Measurements from ENCODE around the gene RAI1.

The RAI1 gene

DNA sequence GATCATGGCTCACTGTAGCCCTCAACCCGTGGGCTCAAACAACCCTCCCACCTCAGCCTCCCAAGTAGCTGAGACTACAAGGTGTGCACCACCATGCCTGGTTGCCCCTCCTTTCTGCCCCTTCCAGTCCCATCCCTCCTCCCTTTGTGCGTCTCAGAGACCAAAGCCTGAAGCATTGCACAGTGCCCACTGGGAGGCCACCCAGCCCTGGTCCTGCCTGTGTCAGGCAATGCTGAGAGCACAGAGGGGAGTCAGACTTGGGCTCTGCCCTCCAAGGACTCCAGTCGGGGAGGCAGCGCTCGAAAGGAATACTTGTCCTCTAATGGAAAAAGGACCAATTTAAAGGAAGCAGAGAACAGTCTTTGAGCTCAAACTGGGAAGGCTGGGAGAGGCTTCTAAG, 20.4 kb downstream of the RAI1 start:
- H3K4me3 ChIP-seq (ENCODE audit: low read depth, low read length): no peak overlapping the region
- TF ChIP-seq, protein P1, sequence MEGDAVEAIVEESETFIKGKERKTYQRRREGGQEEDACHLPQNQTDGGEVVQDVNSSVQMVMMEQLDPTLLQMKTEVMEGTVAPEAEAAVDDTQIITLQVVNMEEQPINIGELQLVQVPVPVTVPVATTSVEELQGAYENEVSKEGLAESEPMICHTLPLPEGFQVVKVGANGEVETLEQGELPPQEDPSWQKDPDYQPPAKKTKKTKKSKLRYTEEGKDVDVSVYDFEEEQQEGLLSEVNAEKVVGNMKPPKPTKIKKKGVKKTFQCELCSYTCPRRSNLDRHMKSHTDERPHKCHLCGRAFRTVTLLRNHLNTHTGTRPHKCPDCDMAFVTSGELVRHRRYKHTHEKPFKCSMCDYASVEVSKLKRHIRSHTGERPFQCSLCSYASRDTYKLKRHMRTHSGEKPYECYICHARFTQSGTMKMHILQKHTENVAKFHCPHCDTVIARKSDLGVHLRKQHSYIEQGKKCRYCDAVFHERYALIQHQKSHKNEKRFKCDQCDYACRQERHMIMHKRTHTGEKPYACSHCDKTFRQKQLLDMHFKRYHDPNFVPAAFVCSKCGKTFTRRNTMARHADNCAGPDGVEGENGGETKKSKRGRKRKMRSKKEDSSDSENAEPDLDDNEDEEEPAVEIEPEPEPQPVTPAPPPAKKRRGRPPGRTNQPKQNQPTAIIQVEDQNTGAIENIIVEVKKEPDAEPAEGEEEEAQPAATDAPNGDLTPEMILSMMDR (IDR thresholded peaks at IDR 0.05; ENCODE audit: insufficient read depth, low read depth, low read length, missing control alignments): no peak

DNA sequence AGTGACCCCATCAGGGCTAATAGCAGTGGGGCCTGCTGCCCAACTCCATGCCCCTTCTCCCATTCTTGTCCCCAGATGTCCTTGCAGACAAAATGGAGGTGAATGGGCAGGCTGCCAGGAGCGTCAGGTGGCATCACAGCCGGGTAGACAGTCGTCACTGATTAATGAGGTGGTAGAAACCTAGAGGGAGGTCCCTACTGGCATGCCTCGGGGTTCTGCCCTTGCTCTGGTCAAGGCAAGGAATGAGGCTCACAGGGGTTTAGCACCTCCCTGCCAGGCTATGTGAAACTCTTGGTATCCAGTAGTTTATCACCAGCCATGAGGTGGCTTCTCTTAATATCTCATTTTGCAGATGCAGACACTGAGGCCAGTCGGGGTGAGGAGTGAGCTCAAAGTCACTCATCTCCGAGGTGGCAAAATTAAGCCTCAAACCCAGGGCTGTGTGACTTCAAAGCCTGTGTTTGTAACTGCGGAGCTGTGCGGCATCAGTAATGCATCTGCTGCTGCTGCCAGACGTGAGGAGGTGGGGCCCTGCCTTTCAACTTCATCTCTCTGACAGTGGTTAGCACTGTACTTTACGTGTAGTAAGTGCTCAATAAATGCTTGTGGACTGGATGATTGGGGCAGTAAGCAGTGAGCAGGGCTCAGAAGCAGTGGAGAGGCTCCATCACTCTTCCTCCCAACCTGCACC, 21.3 kb downstream of the RAI1 start:
- H3K4me3 ChIP-seq (ENCODE audit: low read depth, low read length): no peak overlapping the region
- TF ChIP-seq, protein P1 (IDR thresholded peaks at IDR 0.05; ENCODE audit: insufficient read depth, low read depth, low read length, missing control alignments): no peak
- no peak for DNase-seq (ENCODE audit: low read depth)

More for the DNA sequence above, 20.4 kb downstream of the RAI1 start:
- DNase-seq (ENCODE audit: low read depth): no peak

DNA sequence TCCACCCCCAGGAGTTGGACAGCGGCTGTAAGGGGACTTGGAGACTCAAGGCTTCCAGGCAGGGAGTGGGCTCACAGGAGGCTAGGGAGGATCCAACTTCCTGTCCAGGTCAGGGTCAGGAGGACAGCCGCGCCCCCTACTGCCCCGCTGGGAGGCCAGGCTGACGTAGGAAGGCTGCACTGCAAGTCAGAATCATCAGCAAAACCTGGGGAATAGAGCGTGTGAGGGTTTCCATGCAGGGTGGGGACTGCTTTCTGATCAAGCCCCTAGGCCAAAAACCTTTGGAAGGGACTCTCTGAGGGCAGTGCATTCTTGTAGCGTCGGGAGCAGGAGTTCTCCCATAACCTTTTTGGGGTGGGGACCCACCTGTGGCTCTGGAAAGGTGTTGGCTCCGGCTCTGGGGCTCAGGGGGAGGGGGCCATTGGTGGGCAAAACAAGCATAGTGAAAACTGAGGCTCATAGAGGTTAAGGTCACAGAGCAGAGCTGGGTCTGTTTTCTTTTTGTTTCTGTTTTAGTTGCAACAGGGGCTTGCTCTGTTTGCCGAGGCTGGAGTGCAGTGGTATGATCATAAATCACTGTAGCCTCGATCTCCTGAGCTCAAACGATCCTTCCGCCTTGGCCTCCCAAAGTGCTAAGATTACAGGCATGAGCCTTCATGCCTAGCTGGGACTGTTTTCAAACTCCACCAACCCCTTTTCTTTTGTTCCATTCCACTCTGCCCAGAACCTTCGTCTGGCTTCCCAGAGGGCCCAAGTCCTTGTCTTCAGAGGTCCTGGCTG, 22.1 kb downstream of the RAI1 start:
- DNase-seq (ENCODE audit: low read depth): no peak
- H3K4me3 ChIP-seq (ENCODE audit: low read depth, low read length): no peak overlapping the region
- TF ChIP-seq, protein P1 (IDR thresholded peaks at IDR 0.05; ENCODE audit: insufficient read depth, low read depth, low read length, missing control alignments): no peak

DNA sequence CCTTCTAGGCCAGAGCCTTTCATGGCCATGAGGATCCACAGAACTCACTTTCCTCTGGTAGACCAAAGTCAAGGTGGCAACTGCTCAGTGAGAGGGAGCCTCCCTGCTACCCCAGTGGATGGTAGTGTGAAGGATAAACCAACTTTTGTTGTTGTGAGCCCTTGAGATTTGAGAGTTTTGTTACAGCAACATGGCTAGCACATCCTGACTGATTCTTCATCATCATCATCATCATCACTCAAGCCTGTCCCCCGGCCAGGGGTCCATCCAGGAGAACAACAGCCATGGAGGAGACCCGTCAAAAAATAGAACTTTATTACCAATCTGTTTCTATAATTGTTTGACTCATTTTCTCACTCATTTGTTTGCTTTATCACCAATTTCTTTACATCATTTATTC, 23.7 kb downstream of the RAI1 start:
- TF ChIP-seq, protein P1 (IDR thresholded peaks at IDR 0.05; ENCODE audit: insufficient read depth, low read depth, low read length, missing control alignments): no peak
- DNase-seq (ENCODE audit: low read depth): no peak

DNA sequence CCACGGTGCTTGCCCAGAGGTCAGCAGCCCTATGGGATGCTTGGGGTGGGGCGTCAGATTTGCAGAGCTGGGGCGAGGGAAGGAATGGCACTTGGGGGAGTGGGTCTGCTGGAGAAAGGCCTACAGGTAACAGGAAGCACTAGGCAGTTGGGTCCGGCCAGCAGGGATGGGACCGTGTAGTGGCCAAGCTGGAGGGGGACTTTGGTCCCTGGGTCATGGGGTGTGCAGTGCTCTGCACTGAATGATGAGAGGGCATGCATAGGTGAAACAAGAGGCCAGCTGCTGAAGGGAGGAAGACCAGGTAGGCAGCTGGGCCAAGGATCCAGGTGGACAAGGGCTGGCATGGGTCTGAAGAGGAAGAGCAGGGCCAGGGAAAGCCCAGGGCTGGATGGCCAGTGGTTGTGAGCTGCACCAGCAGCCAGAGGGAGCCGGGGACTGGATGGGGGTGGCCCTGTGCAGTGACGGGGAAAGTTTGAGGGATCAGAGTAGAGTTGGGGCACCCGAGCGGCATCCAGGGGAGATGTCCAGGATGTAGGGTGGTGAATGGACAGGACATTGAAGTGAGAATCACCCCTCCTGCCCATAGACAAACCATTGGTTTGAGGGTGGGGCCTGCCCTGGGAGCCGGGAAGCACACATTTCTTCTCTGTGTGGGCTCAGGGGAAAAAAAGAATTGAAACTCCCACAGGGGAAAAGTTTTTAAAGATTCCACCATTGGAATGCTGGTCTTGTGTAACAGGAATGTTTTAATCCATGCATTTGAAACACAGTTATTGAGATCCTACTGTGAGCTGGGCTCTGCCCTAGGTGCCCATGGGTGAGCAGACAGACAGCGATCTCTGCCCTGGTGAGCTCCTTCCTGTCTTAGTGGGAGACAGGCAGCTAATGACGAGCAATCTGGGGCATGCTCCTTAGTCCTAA, 25.1 kb downstream of the RAI1 start:
- no peak overlapping the region for H3K4me3 ChIP-seq (ENCODE audit: low read depth, low read length)
- TF ChIP-seq, protein P1 (IDR thresholded peaks at IDR 0.05; ENCODE audit: insufficient read depth, low read depth, low read length, missing control alignments): no peak
- no peak for DNase-seq (ENCODE audit: low read depth)

More for the DNA sequence above, 23.7 kb downstream of the RAI1 start:
- H3K4me3 ChIP-seq (ENCODE audit: low read depth, low read length): no peak overlapping the region

DNA sequence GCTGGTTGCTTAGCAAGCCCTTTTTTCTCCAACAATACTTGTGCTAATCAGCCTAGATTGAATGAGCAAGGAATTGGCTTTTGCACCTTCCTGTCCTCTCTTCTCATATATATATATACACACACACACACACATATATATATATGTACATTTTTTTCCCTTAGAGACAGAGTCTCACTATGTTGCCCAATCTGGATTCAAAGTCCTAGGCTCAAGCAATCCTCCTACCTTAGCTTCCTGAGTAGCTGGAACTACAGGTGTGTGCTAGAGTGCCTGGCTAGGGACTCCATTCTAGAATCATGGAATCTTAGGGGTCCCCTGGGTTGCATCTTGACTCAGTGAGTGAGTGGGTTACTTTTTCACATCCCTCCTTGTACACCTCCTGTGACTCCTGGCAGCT, 27.0 kb downstream of the RAI1 start:
- TF ChIP-seq, protein P1 (IDR thresholded peaks at IDR 0.05; ENCODE audit: insufficient read depth, low read depth, low read length, missing control alignments): no peak
- H3K4me3 ChIP-seq (ENCODE audit: low read depth, low read length): no peak overlapping the region
- no peak for DNase-seq (ENCODE audit: low read depth)

Measured in GM12865 (cell line).